ENCODE data around the gene GPR39.
"Not testable (repeated sequence)": the region's sequence is repeated elsewhere in the genome, so short reads cannot be mapped to it uniquely, and the experiment has no call there.

The GPR39 gene

DNA sequence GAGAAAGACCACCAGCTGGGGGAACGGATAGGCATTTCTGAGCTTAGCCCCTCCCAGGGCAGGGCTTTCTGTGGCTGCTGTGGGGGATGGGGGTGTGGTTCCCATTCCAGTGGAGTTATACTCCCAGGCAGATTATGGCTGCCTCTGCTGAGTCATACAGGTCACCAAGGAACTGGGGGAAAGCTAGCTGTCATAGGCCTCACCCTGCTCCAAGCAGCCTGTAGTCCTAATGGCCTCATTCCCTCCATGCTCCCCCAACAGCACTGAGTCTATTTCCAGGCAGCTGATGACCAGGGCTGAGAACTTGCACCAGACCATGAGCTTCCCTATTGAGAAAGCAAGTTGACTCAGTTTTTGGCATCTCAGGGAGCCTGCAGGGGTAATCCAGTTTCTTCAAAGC, 87.1 kb downstream of the GPR39 start:
- no peak for DNase-seq

GRCh38 chr2:132515010-132515409, 98.4 kb downstream of the GPR39 start:
- DNase-seq: no peak

DNA sequence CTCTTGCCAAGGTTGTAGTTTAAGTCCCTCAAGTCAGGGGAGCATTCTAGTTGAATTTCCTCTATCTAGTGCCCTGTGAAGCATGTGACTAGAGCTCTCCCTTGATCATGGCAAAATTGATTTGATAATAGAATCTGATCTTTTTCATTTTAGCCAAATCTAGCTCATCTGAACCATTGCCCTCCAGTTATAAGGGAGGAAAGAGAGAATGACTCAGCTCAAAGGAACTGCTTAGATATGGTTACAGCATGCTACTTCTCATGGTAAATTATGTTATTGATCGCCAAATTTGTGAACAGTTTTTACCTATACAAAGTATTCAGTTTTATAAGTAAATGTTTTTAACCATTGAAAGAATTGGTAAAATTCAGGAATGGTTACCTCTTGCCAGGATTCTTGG, 100.8 kb downstream of the GPR39 start:
- no peak for DNase-seq

DNA sequence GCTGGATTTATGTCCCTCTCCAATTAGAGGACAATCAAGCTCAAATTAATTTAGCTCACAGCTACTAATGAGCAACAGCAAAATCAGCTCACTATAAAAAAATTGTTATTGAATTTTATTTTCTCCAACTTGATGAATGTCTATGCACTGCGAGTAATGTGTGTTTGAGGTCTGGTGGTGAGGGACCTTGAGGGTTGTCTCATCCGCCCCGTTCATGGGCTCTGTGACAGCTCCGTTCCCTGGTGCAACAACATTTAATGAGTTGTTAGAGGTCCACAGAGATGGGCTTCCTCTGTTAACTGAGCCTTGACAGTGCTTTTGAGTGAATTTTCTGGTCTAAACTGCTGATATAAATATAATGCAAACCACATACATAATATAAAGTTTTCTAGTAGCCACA, 101.7 kb downstream of the GPR39 start:
- no peak for DNase-seq

GRCh38 chr2:132519566-132519965, 103.0 kb downstream of the GPR39 start:
- no peak for DNase-seq

DNA sequence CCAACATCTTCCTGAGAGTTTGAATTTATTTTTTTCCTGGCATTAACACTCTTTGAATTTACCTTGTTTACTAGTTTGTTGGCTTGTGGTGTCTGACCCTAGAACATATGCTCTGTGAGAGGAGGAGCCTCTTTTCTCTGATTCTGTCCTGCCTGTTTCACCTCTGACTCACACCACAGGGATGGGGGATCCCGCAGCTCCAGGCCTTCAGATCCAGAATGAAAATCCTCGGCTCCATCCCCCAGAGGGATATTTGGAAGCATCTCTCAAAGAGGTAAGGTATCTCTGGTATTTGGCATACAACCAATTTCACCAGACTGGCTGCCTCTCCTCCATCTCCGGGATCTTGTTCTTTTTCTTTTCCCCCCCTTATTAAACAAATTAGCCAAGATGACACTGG, 104.7 kb downstream of the GPR39 start:
- no peak for DNase-seq

DNA sequence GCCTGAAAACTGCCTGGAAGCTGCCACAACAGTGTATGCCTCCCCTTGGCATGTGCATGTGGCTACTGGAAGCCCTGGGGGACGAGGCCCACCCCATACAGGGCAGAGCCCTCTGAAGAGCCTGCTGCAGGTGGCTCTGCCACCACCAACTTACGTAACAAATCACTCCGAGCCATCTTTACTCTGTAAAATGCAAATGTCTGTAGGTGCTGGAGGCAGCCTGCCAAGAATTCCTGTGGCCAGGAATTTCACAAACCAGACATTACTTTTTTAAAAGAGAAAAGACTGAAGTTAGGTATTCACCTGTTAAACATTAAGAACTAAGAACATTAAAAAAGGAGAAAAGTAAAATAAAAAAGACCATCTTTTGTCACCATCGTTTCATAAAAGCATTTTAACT, 106.3 kb downstream of the GPR39 start:
- no peak for DNase-seq

- not testable (repeated sequence) for DNase-seq
Observed at GRCh38 chr2:132537061-132537460, 120.5 kb downstream of the GPR39 start.

DNA sequence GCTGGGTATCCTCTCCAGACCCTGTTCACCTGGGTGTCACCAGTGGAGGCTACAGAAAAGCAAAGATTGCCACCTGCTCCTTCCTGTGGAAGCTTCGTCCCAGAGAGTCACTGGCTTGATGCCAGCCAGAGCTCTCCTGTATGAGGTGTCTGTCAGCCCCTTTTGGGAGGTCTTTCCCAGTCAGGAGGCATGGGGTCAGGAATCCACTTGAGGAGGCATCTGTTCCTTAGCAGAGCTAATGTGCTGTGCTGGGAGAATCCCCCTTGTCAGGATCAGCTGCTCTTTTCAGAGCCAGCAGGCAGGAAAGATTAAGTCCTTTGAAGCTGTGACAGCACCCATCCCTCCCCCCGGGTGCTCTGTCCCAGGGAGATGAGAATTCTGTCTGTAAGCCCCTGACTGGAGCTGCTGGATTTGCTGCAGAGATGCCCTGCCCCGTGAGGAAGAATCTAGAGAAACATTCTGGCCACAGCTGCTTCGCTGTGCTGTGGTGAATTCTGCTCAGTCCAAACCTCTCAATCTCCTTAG, 121.8 kb downstream of the GPR39 start:
- no peak for DNase-seq

DNA sequence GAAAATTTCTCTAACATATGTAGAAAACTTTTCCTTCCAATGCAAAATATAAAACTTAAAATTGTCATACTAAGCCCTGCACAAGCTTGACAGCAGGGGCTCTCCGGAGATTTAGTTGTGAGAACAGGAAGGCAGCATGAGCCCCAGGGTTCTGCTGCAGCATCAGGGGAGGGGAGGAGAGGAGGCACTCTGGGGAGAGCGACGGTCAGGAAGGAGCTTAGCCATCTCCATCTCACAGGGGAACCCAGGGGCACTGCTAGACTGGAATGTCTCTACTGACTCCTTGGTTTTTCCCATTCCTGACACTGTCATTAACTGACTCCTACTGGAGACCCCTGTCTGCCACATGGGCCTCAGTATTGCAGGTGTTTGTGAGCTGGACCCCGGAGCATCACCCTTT, 123.6 kb downstream of the GPR39 start:
- no peak for DNase-seq

DNA sequence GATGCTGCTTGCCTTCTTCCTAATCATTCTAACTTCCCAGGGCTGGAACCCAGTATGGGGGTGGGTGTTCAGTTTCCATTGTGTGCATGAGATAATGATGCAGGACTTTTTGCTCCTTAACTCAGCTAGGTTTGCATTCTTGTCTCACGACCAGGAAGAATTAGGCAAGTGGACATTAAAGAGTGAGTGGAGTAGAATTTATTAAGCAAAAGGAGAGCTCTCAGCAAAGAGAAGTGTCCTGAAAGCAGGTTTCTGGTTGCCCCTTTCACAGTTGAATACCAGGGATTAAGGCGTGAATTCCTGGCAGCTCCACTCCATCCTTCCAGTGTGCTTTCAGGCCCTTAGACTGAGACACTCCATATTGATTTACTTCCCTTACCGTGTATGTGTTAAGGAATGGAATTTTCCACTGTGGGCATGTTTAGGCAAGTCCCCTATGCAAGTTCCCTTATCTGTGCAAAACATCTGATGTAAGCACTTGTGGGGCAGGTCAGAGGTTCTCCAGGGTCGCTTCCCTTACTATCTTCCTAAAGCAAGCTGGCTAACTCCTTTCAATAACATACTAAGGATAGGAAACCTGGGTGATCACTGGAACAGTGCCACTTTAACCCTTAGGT, 126.5 kb downstream of the GPR39 start:
- no peak for DNase-seq

- no peak for DNase-seq
Observed at GRCh38 chr2:132544006-132544630, 127.5 kb downstream of the GPR39 start.

DNA sequence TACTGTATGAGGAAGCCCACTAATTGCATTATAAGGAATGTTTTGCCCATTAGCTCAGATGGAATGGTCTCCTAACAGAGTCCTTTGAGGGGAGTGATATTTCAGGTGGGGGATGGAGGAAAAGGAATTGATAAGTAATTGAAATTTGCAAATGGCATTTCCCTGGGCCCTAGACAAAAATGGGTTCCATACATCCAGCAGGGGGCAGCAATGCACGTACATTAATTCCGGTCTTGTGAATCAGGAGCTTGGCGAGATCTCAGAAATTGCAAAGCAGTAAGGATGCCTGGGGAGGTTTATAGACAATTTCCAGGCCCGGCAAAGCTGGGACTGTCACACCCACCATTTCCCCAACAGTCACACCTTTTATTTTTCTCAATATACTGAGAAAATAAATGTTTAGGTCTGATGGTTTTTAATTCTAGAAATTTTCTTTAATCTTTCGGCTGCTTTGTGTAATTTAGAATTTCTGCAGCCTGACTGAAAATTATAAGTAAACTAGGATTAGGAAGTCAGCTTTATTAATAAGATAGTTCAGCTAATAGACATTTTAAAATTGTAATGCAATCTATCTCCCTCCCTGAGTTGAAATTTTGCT, 130.6 kb downstream of the GPR39 start:
- peak; percentile 10 for DNase-seq

DNA sequence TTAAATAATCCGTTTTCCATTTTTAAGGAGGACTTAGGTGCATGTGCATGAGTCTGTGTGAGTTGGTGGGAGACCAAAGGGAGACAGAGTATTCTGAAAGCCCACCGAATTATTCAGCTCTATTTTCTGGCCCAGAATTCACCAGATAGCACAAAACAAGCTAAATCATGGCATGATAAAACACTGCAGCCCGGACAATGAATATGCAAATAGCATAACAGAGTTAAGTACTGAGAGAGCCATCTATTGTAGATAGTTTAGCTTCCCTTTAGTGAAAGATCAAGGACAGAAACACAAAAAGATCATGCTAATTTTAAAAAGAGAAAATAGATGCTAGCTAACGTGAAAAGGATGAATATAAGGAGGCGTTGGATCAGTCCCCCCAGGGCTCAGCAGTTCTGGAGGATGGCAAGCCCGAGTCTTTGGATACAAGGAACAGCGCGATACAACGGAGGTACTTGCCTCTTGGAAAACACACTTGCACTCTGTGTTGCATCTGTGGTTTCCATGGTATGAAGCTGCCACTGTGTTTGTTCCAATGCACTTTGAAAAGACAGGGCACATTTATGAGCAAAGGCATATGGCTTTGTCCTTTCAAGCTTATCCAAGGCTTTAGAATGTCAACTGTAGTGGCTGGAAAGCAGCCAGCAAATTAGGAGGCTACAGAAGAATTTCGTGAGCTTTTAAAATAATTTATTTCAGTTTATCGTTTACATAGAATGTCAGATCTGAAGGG, 133.5 kb downstream of the GPR39 start:
- no peak for DNase-seq

- no peak for DNase-seq
Observed at GRCh38 chr2:132550946-132551345, 134.3 kb downstream of the GPR39 start.

DNA sequence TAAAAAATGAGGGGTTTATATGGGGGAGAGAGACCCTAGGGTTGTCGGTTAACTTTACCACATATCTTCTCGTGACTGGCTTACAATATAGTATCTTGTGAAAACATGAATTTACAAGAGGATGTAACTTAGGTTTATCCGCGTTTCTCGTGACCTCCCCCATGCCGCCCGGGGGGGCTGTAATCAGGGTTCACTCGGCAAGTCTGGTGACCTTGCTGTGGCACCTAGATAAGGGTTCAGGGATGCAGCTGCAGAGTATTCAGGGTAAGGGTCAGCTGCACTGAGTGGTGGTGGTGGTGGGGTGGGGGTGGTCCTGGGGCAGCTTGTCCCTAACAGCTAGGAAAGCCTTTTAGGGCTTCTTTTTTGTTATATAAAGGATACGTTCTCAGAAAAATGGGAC, 141.1 kb downstream of the GPR39 start:
- DNase-seq: no peak

- no peak for DNase-seq
Observed at GRCh38 chr2:132559326-132559725, 142.7 kb downstream of the GPR39 start.

DNA sequence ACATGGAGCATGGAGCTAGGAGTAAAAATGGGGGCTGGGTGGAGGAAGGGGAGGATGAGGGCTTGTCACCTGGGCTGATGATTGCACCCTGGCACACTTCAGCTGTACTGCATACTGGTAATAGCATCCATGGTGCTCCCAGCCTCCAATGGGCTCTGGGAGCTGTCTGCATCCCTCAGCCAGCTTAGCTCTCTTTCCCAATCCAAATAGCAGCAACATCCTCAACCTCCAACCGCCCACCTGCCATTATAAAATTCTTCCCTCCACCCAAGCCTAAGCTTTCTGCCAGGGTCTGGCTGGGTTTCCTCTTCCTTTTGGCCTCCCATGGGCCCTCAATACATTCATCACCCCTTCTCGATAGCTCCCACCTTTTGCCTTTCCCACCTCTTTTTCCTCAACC, 143.3 kb downstream of the GPR39 start:
- no peak for DNase-seq

- no peak for DNase-seq
Observed at GRCh38 chr2:132560562-132560961, 144.0 kb downstream of the GPR39 start.

DNA sequence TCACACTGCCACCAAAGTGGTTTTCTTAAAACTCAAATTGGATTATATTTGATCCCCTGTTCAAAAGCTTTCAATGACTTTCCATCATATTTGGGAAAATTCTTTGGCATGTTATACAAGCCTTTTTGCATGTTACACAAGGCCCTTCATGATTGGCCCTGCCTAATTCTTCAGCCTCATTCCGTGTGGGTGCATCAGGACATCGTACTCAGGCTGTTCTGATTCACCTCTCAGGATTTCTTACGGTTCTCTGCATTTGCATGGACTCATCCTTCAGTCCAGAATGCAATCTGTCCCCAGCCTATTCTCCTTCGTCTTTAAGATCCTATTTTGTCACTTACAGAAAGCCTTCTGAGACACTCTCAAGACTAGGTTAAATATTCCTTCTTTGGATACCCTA, 145.6 kb downstream of the GPR39 start:
- no peak for DNase-seq

GRCh38 chr2:132564065-132564464, 147.5 kb downstream of the GPR39 start:
- DNase-seq: no peak

DNA sequence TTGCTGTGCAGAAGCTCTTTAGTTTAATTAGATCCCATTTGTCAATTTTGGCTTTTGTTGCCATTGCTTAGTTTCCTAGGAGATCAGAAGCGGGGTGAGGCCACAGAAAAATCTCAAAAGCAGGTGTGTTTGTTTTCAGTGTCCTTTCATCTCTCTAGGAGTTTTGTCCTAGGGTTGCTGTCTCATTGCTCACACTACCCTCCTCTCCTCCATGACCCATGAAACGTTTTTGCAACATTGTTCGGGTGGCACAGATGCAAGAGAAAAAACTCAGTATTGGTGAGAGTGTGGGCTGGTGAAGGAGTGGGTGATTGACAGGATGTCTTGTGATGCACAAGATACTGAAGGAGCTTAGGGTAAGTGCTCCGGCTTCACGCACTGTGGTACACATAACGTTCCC, 149.8 kb downstream of the GPR39 start:
- no peak for DNase-seq

DNA sequence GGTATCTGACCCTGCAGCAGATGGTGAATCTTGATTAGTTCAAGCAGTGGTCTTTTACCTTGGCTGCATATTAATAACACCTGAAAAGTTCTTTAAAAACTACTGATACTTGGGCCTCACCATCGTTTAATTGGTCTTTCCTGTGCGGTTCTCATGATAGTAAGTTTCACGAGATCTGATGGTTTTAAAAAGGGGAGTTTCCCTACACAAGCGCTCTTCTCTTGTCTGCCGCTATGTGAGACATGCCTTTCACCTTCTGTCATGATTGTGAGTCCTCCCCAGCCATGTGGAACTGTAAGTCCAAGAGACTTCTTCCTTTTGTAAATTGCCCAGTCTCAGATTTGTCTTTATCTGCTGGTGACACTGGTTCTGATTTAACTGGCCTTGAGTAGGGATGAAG, 151.1 kb downstream of the GPR39 start:
- DNase-seq: no peak

- no peak for DNase-seq
Observed at GRCh38 chr2:132568656-132569055, 152.1 kb downstream of the GPR39 start.
